ENCODE data around the gene CDH4. TPM values are rescaled to one million over a fixed set of nuclear protein-coding genes. Genes with fewer than 3 reads are reported as not detected.

CDH4 gene
- total and polyA plus RNA-seq, 2 of the 8 experiments (the other 6 are each of a cell fraction or from before 2014, with no cell fraction given) = 4.3 to 7.9 TPM

- no peak for TF ChIP-seq CHD2 (IDR thresholded peaks at IDR 0.05; ENCODE audit: low read length)
- no peak for TF ChIP-seq TBP (IDR thresholded peaks at IDR 0.05; ENCODE audit: low read depth, low read length)
- TF ChIP-seq SRF (IDR thresholded peaks at IDR 0.05; ENCODE audit: low read depth, low read length) = no peak
These were observed 511.1 kb downstream of the CDH4 start (continued) for GRCh38 chr20:61762886-61763739.

All from H1 (cell line).